ENCODE data around the gene USE1. TPM values are rescaled to one million over a fixed set of nuclear protein-coding genes. Genes with fewer than 3 reads are reported as not detected.
"Not testable (repeated sequence)": the region's sequence is repeated elsewhere in the genome, so short reads cannot be mapped to it uniquely, and the experiment has no call there.

USE1 gene
- total RNA-seq, 2 donors from 2014 or later = 13.2 to 20.1 TPM

GRCh38 chr19:17183858-17184321 lies 31.3 kb upstream of the USE1 start:
- Histone ChIP-seq H3K27ac (no peak overlapping the region), H3K27me3 (no peaks in the 10 kb centered on the region), H3K9me3 (no peaks in the 10 kb centered on the region), H3K36me3 (replicated peaks in 1 of 2; ENCODE audit: insufficient read depth in 1 of 2, low read depth in 2 of 2) (peaks cover 0 to 7% of the 10 kb centered on the region in 2 donors), H3K4me3 (no peak overlapping the region), H3K4me1 (no peaks in the 10 kb centered on the region)
- 61 to 86% methylated on average over 11 of the region's 11 CpGs for WGBS, 2 donors
- TF ChIP-seq POLR2A (IDR thresholded peaks at IDR 0.05) = no peak
- TF ChIP-seq CTCF (IDR thresholded peaks at IDR 0.05) = no peak
- DNase-seq (no peak), ATAC-seq (no peak)
- intact Hi-C loops (cut with DNase I) = no loop called here

- intact Hi-C loops (cut with DNase I) = no loop called here
- no peak for TF ChIP-seq CTCF (IDR thresholded peaks at IDR 0.05)
- no peak for TF ChIP-seq POLR2A (IDR thresholded peaks at IDR 0.05)
- Histone ChIP-seq H3K4me1 (no peaks in the 10 kb centered on the region), H3K9me3 (no peaks in the 10 kb centered on the region), H3K36me3 (replicated peaks in 1 of 2; ENCODE audit: insufficient read depth in 1 of 2, low read depth in 2 of 2) (peaks cover 0 to 7% of the 10 kb centered on the region in 2 donors), H3K4me3 (no peak overlapping the region), H3K27ac (no peak overlapping the region), H3K27me3 (no peaks in the 10 kb centered on the region)
- WGBS, 2 donors = 83 to 90% methylated on average over 2 to 12 of the region's 12 CpGs
- DNase-seq (no peak), ATAC-seq (no peak)
Measured at GRCh38 chr19:17184371-17184841, 30.8 kb upstream of the USE1 start.

GRCh38 chr19:17185590-17185989 lies 29.6 kb upstream of the USE1 start:
- Histone ChIP-seq H3K36me3 (replicated peaks in 1 of 2; ENCODE audit: insufficient read depth in 1 of 2, low read depth in 2 of 2) (peaks cover 0 to 7% of the 10 kb centered on the region in 2 donors), H3K4me1 (no peaks in the 10 kb centered on the region), H3K27ac (no peak overlapping the region), H3K9me3 (no peaks in the 10 kb centered on the region), H3K4me3 (no peak overlapping the region), H3K27me3 (no peaks in the 10 kb centered on the region)
- TF ChIP-seq CTCF (IDR thresholded peaks at IDR 0.05) (no peak), POLR2A (IDR thresholded peaks at IDR 0.05) (no peak)
- ATAC-seq = no peak
- DNase-seq = no peak
- intact Hi-C loops (cut with DNase I) = no loop called here
- 80 to 90% methylated on average over 5 to 8 of the region's 8 CpGs for WGBS, 2 donors

GRCh38 chr19:17191736-17192135 lies 23.4 kb upstream of the USE1 start:
- H3K9me3 ChIP-seq; H3K4me3 ChIP-seq; DNase-seq; intact Hi-C loops (cut with DNase I); H3K27ac ChIP-seq; H3K4me1 ChIP-seq; H3K27me3 ChIP-seq; ATAC-seq: not testable (repeated sequence)
- 88 to 93% methylated on average over 6 of the region's 6 CpGs for WGBS, 2 donors
- peaks cover 12 to 28% of the 10 kb centered on the region in 2 donors for H3K36me3 ChIP-seq (replicated peaks in 1 of 2; ENCODE audit: insufficient read depth in 1 of 2, low read depth in 2 of 2)

GRCh38 chr19:17192751-17193150 lies 22.4 kb upstream of the USE1 start:
- Histone ChIP-seq H3K9me3 (no peaks in the 10 kb centered on the region), H3K27me3 (no peaks in the 10 kb centered on the region), H3K27ac (no peak overlapping the region), H3K4me1 (no peaks in the 10 kb centered on the region), H3K4me3 (no peak overlapping the region), H3K36me3 (replicated peaks in 1 of 2; ENCODE audit: insufficient read depth in 1 of 2, low read depth in 2 of 2) (peaks cover 12 to 29% of the 10 kb centered on the region in 2 donors)
- DNase-seq (no peak), ATAC-seq (no peak)
- intact Hi-C loops (cut with DNase I) = no loop called here
- 99 to 100% methylated on average over 8 to 26 of the region's 26 CpGs for WGBS, 2 donors
- TF ChIP-seq CTCF (IDR thresholded peaks at IDR 0.05) (no peak), POLR2A (IDR thresholded peaks at IDR 0.05) (no peak)

All from body of pancreas (tissue), 4 donors.